Loucy (cell line): Measurements from ENCODE around the gene SEMA6D.

Source experiments
- H2AFZ ChIP-seq: fragments of 200-600 bp; sonication (generic); 2 replicates; pipeline ENCODE4 v1.6.0; 2016; ENCODE audit warnings: antibody characterized with exemption, mild to moderate bottlenecking, low read length, moderate library complexity
- H3F3A ChIP-seq: fragments of 200-600 bp; 2 replicates; pipeline ENCODE4 v1.6.0; 2016; ENCODE audit warnings: antibody characterized with exemption, low read depth, mild to moderate bottlenecking
- H3K27me3 ChIP-seq: fragments of 200-600 bp; sonication (generic); 2 replicates; pipeline ENCODE4 v1.6.1; 2014; ENCODE audit warnings: low read length, mild to moderate bottlenecking; ENCODE audit not compliant: insufficient read depth, poor library complexity, severe bottlenecking
- H3K36me3 ChIP-seq: fragments of 200-600 bp; sonication (generic); 2 replicates; pipeline ENCODE4 v1.6.1; 2016; ENCODE audit warnings: low read length; ENCODE audit not compliant: insufficient read depth
- H3K4me1 ChIP-seq: fragments of 200-600 bp; sonication (generic); 2 replicates; pipeline ENCODE4 v1.5.1; 2014; ENCODE audit warnings: low read length, mild to moderate bottlenecking; ENCODE audit not compliant: insufficient read depth, poor library complexity, severe bottlenecking
- H3K4me2 ChIP-seq: fragments of 200-600 bp; sonication (generic); 2 replicates; pipeline ENCODE4 v1.6.0; 2014; ENCODE audit warnings: antibody characterized with exemption, low read length, low read depth, mild to moderate bottlenecking; ENCODE audit not compliant: poor library complexity, severe bottlenecking
- H3K4me3 ChIP-seq: fragments of 200-600 bp; sonication (generic); 2 replicates; pipeline ENCODE4 v1.5.1; 2014; ENCODE audit warnings: low read length, mild to moderate bottlenecking, mixed read lengths; ENCODE audit not compliant: poor library complexity, severe bottlenecking
- H3K79me2 ChIP-seq: fragments of 200-600 bp; sonication (generic); 2 replicates; pipeline ENCODE4 v1.6.1; 2014; ENCODE audit warnings: low read length; ENCODE audit not compliant: insufficient read depth
- H3K9ac ChIP-seq: fragments of 200-600 bp; sonication (generic); 2 replicates; pipeline ENCODE4 v1.6.0; 2014; ENCODE audit warnings: mild to moderate bottlenecking, low read depth, low read length, moderate library complexity; ENCODE audit not compliant: poor library complexity, severe bottlenecking
- H3K9me2 ChIP-seq: fragments of 200-600 bp; sonication (generic); replicated peaks from 2 replicates; pipeline ENCODE4 v1.6.1; 2016; ENCODE audit warnings: low read depth, low read length, mixed read lengths
- H3K9me3 ChIP-seq: fragments of 200-600 bp; sonication (generic); 2 replicates; pipeline ENCODE4 v1.6.1; 2014; ENCODE audit warnings: mild to moderate bottlenecking, antibody characterized with exemption, low read length, low read depth; ENCODE audit not compliant: insufficient read depth
- H4K20me1 ChIP-seq: fragments of 200-600 bp; sonication (generic); 2 replicates; pipeline ENCODE4 v1.6.0; 2014; ENCODE audit warnings: antibody characterized with exemption, low read length, mild to moderate bottlenecking; ENCODE audit not compliant: insufficient read depth, poor library complexity, severe bottlenecking
- CTCF ChIP-seq: fragments of 200-600 bp; sonication (generic); conservative IDR thresholded peaks from 2 replicates; pipeline ENCODE4 v1.5.1; 2014; ENCODE audit warnings: mild to moderate bottlenecking, antibody characterized with exemption, low read length
- EZH2phosphoT487 ChIP-seq: fragments of 200-600 bp; IDR thresholded peaks from 2 replicates; pipeline ENCODE4 v1.6.1; 2018; ENCODE audit warnings: antibody characterized with exemption, mild to moderate bottlenecking, moderate library complexity, borderline replicate concordance

The SEMA6D gene

GRCh38 chr15:47769166-47769565, 51.9 kb downstream of the SEMA6D start:
- no peaks in the 10 kb centered on the region for H3K27me3 ChIP-seq
- H3K9me2 ChIP-seq = no peaks in the 10 kb centered on the region
- TF ChIP-seq CTCF = no peak
- TF ChIP-seq EZH2phosphoT487 = no peak

GRCh38 chr15:47773143-47773542, 55.8 kb downstream of the SEMA6D start:
- no peaks in the 10 kb centered on the region for H3F3A ChIP-seq
- H3K4me3 ChIP-seq = no peak overlapping the region
- no peak overlapping the region for H3K4me2 ChIP-seq
- no peak overlapping the region for H2AFZ ChIP-seq
- H3K36me3 ChIP-seq = no peaks in the 10 kb centered on the region
- TF ChIP-seq CTCF (no peak), EZH2phosphoT487 (no peak)
- no peaks in the 10 kb centered on the region for H3K79me2 ChIP-seq
- H3K9me2 ChIP-seq = no peaks in the 10 kb centered on the region
- H3K9ac ChIP-seq = no peak overlapping the region
- H3K9me3 ChIP-seq = no peaks in the 10 kb centered on the region
- no peaks in the 10 kb centered on the region for H3K27me3 ChIP-seq
- no peaks in the 10 kb centered on the region for H3K4me1 ChIP-seq
- no peaks in the 10 kb centered on the region for H4K20me1 ChIP-seq

More at GRCh38 chr15:47769166-47769565, 51.9 kb downstream of the SEMA6D start:
- no peak overlapping the region for H3K4me2 ChIP-seq
- H3K4me3 ChIP-seq = no peak overlapping the region
- no peaks in the 10 kb centered on the region for H3K79me2 ChIP-seq
- no peaks in the 10 kb centered on the region for H3F3A ChIP-seq
- no peaks in the 10 kb centered on the region for H3K4me1 ChIP-seq
- H3K9me3 ChIP-seq = 0 out of 2 replicates have a peak, but pooled peaks cover 5% of the 10 kb centered on the region
- H3K36me3 ChIP-seq = no peaks in the 10 kb centered on the region
- no peak overlapping the region for H2AFZ ChIP-seq
- H4K20me1 ChIP-seq = no peaks in the 10 kb centered on the region
- no peak overlapping the region for H3K9ac ChIP-seq

DNA sequence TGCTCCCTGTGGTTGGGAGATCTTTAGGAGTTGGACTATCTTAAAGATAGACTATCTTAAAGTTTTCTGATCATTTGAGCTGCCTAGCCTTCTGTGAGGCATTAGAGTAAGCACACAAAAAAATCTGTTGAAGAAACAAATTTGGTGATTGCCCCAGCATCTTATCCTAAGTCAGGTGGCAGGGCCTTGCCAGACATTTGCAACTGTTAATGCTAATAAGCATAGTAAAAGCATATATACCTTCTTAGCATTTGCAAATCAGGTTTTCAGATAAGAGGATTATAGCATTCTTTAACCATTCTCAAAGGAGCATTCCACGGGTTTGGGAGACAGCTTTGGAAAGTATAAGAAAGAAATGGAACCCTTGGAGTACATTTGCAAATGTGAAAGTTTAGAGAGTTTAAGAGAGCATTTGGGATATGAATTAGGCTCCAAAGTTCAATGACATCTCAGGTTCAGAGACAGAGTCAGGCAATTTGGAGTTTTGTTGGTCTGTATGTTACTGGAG, 61.0 kb downstream of the SEMA6D start:
- no peak overlapping the region for H3K9ac ChIP-seq

More for the DNA sequence above, 61.0 kb downstream of the SEMA6D start:
- no peaks in the 10 kb centered on the region for H3K9me2 ChIP-seq
- H4K20me1 ChIP-seq = no peaks in the 10 kb centered on the region
- H2AFZ ChIP-seq = no peak overlapping the region
- no peaks in the 10 kb centered on the region for H3K36me3 ChIP-seq
- H3K4me1 ChIP-seq = no peaks in the 10 kb centered on the region
- no peaks in the 10 kb centered on the region; the same call in 1 of the 2 replicates for H3K9me3 ChIP-seq
- no peaks in the 10 kb centered on the region for H3F3A ChIP-seq
- no peak for TF ChIP-seq EZH2phosphoT487
- no peak for TF ChIP-seq CTCF
- no peak overlapping the region for H3K4me3 ChIP-seq
- no peaks in the 10 kb centered on the region for H3K27me3 ChIP-seq
- H3K79me2 ChIP-seq = no peaks in the 10 kb centered on the region
- no peak overlapping the region for H3K4me2 ChIP-seq
